Psoas muscle (tissue), 8 donors: ENCODE data around the gene AMN1. TPM values are rescaled to one million over a fixed set of nuclear protein-coding genes. Genes with fewer than 3 reads are reported as not detected.

ENCODE experiments used
- ATAC-seq, 4 donors: fragments of 200-7000 bp; cut with Tn5 transposase; one replicate each; pipeline ENCODE4 v1.9.1; 2020; ENCODE audit warnings: moderate library complexity in 3 of 4, mild to moderate bottlenecking in 2 of 4
- DNase-seq, 2 donors: peaks; one replicate each; pipeline ENCODE4 v3.0.0-alpha.2; 2020
- H3K27ac ChIP-seq: fragments of 200-600 bp; one replicate; pipeline ENCODE4 v1.8.0; 2022
- H3K27me3 ChIP-seq, 3 donors: fragments of 200-600 bp in 1 of 3; one replicate each; pipeline versions ENCODE4 v1.6.1 to v1.8.0; 2013 to 2022; ENCODE audit warnings: low read length in 2 of 3, mild to moderate bottlenecking in 2 of 3, moderate library complexity in 1 of 3; ENCODE audit not compliant: insufficient read depth in 3 of 3
- H3K36me3 ChIP-seq, 2 donors: fragments of 200-600 bp in 1 of 2; one replicate each; pipeline versions ENCODE4 v1.6.1 to v1.8.0; 2013 to 2022; ENCODE audit warnings: low read depth in 1 of 2, mild to moderate bottlenecking in 1 of 2, moderate library complexity in 1 of 2; ENCODE audit not compliant: insufficient read depth in 1 of 2
- H3K4me1 ChIP-seq: fragments of 200-600 bp; one replicate; pipeline ENCODE4 v1.8.0; 2022
- H3K4me3 ChIP-seq: fragments of 200-600 bp; one replicate; pipeline ENCODE4 v1.8.0; 2022; ENCODE audit warnings: mild to moderate bottlenecking
- H3K9me3 ChIP-seq: fragments of 200-600 bp; one replicate; pipeline ENCODE4 v1.8.0; 2022
- WGBS, 3 donors: extraction: QIAGEN DNeasy Blood & Tissue Kit; methylation state at CpG; one replicate each; pipeline versions ENCODE4 v1.1.6 to v1.1.7; 2013; 5-methylcytosine and 5-hydroxymethylcytosine counted together
- intact Hi-C, 2 donors: fragments of 100-400 bp; cut with DNase I; formaldehyde crosslinking; loops; one replicate each; pipeline versions ENCODE4 v1.11.0 to v1.14.2; 2022
- polyA plus RNA-seq, 3 donors: library from polyadenylated mRNA; stranded (reverse); fragments of 200-250 nt; gene quantifications; one replicate each; pipeline ENCODE4 v1.2.3, GENCODE V29; 2013
- total RNA-seq, 4 donors: library from RNA; stranded (reverse); fragmentation: NEBNext Ultra II Directional in 2 of 4; extraction: Animal tissue kit (Norgen Biotek cat#: 25700) in 2 of 4; gene quantifications; one replicate each; pipeline versions ENCODE4 v1.2.1 to v1.2.4, GENCODE V29; 2021 to 2023
- TF ChIP-seq, protein P1 (sequence below): fragments of 200-600 bp; IDR thresholded peaks from one replicate; pipeline ENCODE4 v1.8.0; 2022; ENCODE audit warnings: antibody characterized with exemption
- donor health status: healthy with polysubstance abuse.
- donor health status: DM: no; HTN: no; CAD: no; lungs with moderate emphysema.
- donor health status: Bipolar disorder and iron deficiency.
- donor health status: healthy.
- donor health status: DM: yes; HTN: yes; CAD: no.
- donor health status: DM: no; HTN: no; CAD: no.
- donor health status: DM: no; HTN: no; CAD: no.
- donor health status: DM: yes; HTN: yes; CAD: no.

Gene AMN1
- total and polyA plus RNA-seq, 7 donors = 10.4 to 30.0 (median 13.8) TPM

DNA sequence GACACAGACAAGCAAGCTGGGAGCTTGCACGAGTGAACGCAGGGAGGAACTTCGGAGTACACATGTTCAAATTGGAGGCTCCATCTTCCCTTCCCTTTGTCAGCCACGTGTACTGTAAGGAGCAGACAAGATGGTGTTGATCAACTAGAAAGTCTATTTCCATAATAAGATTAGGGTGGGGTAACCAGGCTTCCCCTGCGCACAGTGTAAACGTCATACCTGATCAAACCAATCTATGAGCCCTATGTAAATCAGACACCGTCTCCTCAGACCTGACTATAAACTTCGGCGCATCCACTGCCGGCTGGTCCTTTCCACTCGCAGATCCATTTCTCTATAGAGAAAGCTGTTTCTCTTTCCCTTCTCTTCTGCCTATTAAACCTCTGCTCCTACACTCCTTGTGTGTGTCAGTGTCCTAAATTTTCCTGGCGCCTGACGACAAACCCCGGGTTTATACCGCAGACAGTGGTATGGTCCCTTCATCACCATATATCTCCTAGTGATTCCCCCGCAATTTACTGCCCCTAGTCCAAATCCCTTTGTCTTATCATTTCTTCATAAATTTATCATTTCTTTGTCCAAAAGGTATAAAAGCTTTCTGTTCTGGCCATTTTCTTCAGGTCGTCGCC is 76.8 kb downstream of the AMN1 start:
- 74 to 77% (median 75%) methylated on average over 18 of the region's 18 CpGs for WGBS, 3 donors
- ATAC-seq = no peak
- TF ChIP-seq, protein P1, sequence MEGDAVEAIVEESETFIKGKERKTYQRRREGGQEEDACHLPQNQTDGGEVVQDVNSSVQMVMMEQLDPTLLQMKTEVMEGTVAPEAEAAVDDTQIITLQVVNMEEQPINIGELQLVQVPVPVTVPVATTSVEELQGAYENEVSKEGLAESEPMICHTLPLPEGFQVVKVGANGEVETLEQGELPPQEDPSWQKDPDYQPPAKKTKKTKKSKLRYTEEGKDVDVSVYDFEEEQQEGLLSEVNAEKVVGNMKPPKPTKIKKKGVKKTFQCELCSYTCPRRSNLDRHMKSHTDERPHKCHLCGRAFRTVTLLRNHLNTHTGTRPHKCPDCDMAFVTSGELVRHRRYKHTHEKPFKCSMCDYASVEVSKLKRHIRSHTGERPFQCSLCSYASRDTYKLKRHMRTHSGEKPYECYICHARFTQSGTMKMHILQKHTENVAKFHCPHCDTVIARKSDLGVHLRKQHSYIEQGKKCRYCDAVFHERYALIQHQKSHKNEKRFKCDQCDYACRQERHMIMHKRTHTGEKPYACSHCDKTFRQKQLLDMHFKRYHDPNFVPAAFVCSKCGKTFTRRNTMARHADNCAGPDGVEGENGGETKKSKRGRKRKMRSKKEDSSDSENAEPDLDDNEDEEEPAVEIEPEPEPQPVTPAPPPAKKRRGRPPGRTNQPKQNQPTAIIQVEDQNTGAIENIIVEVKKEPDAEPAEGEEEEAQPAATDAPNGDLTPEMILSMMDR = no peak

DNA sequence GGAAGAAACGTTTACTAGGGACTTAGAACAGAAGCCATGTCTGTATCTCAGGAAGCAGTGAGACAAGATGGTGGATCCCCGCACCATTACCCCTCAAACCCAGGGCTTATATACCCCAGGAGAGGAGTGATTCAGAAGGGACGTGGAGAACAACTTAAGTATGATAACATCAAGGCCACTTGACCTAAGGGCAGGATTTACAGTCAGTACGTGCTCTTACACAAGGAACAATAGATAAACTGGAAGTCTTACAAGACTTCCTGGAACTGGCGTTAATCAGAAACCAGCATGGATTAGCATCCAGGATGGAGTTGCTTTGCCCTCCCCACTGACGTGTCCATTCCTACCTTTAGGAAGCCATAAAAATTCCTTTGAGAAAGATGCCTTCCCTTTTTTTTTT is 77.9 kb downstream of the AMN1 start:
- ATAC-seq (peak in 1 of 4 donors; percentile 31), DNase-seq (no peak)
- intact Hi-C loops = loop anchor here in 1 of 2 donors (10.0 kb wide), 2 partner anchors 304 to 664 kb away; partner anchors contain the start of gene RESF1
- no peak overlapping the region for H3K4me3 ChIP-seq
- 53 to 58% (median 54%) methylated on average over 6 of the region's 6 CpGs for WGBS, 3 donors
- H3K27ac ChIP-seq = no peak overlapping the region
- no peaks in the 10 kb centered on the region for H3K36me3 ChIP-seq
- peaks cover 0 to 2% (median 0%) of the 10 kb centered on the region in 3 donors for H3K27me3 ChIP-seq
- TF ChIP-seq, protein P1 = no peak
- no peaks in the 10 kb centered on the region for H3K9me3 ChIP-seq
- no peaks in the 10 kb centered on the region for H3K4me1 ChIP-seq

More for the DNA sequence above, 76.8 kb downstream of the AMN1 start:
- Histone ChIP-seq H3K4me3 (no peak overlapping the region), H3K27ac (no peak overlapping the region), H3K36me3 (no peaks in the 10 kb centered on the region), H3K27me3 (peaks cover 0 to 2% (median 0%) of the 10 kb centered on the region in 3 donors), H3K4me1 (no peaks in the 10 kb centered on the region), H3K9me3 (no peaks in the 10 kb centered on the region)
- intact Hi-C loops = loop anchor here (2.0 to 10.0 kb wide), 3 partner anchors 303 to 663 kb away; partner anchors contain the start of gene RESF1 (in 1 of the 2)
- no peak for DNase-seq

DNA sequence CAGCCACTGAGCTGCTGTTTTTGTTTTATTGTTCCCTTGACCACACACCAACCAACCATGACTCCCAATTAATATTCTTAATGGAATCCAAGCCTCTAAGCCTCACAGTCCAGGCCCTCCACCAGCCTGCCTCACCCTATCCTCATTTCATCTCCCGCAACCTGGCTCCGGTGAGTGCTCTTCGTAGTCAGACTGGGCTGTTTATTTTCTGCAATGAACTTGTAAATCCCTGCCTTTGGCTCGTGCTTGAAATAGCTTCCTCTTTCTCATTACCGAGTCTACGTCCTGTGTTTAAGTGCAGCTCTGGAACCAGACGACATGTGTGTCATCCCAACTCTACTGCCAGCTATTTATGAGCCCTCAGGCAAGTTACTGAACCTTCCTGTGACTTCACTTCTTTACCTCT is 81.7 kb downstream of the AMN1 start:
- Histone ChIP-seq H3K27me3 (no peaks in the 10 kb centered on the region), H3K36me3 (no peaks in the 10 kb centered on the region), H3K27ac (no peak overlapping the region), H3K9me3 (no peaks in the 10 kb centered on the region), H3K4me1 (no peaks in the 10 kb centered on the region), H3K4me3 (no peak overlapping the region)
- TF ChIP-seq, protein P1 = no peak
- intact Hi-C loops = no loop called here
- 38 to 41% (median 38%) methylated on average over 7 of the region's 7 CpGs for WGBS, 3 donors
- ATAC-seq = no peak
- no peak for DNase-seq

DNA sequence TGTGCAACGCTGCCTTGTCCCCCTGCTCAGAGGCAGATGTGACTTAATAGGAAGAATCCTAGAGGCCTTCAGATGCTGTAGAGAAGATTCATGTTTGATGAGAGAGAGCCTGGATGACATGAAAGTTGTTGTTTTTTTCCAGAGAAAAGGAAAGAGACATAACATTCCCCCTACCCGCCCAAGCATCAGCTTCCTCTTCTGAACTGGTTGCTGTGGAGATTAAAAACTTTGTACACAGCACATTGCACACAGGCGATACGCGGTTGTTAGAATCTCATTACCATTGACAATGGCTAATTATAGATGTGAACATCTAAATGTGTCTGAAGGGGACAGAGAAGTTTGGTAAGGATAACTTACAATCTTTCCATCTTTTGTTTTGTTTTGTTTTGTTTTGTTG is 82.9 kb downstream of the AMN1 start:
- TF ChIP-seq, protein P1 = no peak
- WGBS, 3 donors = 52 to 69% (median 54%) methylated on average over 5 of the region's 5 CpGs
- no peak for ATAC-seq
- no peaks in the 10 kb centered on the region for H3K4me1 ChIP-seq
- no peak overlapping the region for H3K4me3 ChIP-seq
- DNase-seq = no peak
- H3K27me3 ChIP-seq = no peaks in the 10 kb centered on the region
- no peaks in the 10 kb centered on the region for H3K36me3 ChIP-seq
- intact Hi-C loops = no loop called here
- no peaks in the 10 kb centered on the region for H3K9me3 ChIP-seq
- H3K27ac ChIP-seq = no peak overlapping the region

DNA sequence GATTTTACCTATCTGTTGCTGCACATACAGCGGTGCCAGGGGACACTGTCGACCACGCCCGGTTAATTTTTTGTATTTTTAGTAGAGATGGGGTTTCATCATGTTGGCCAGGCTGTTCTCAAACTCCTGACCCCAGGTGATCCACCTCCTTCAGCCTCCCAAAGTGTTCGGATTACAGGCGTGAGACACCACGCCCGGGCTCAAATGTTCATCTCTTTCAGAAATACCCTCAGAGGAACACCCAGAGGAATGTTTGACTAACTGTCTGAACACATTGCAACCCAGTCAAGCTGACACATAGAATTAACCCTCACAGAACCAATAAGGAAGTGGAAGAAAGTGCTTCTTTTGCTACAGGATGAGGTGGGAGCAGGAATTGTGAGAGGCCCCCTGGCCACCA is 84.3 kb downstream of the AMN1 start:
- Histone ChIP-seq H3K4me1 (no peaks in the 10 kb centered on the region), H3K4me3 (no peak overlapping the region), H3K36me3 (no peaks in the 10 kb centered on the region), H3K9me3 (no peaks in the 10 kb centered on the region), H3K27ac (no peak overlapping the region), H3K27me3 (no peaks in the 10 kb centered on the region)
- DNase-seq = no peak
- ATAC-seq = no peak
- WGBS, 3 donors = 65 to 74% (median 70%) methylated on average over 8 of the region's 8 CpGs
- intact Hi-C loops = no loop called here
- TF ChIP-seq, protein P1 = no peak
